HG03558 (cell line): Measurements from ENCODE around the gene MPZ.
"Not testable (repeated sequence)": the region's sequence is repeated elsewhere in the genome, so short reads cannot be mapped to it uniquely, and the experiment has no call there.

Source experiments
- ATAC-seq: cut with Tn5 transposase; IDR thresholded peaks from one replicate; pipeline ENCODE4 v1.9.1; 2021; ENCODE audit warnings: moderate number of reproducible peaks; ENCODE audit not compliant: unreplicated experiment; ENCODE audit errors: extremely low read depth

MPZ gene

GRCh38 chr1:161309868-161310267 is at the start of gene MPZ:
Gene MPZ, minus strand, starts transcription at chr1:161309968. Its CDS starts 63 bp downstream, at chr1:161309905.
- ATAC-seq, result no peak

- ATAC-seq, result no peak
These were observed 49.5 kb upstream of the MPZ start for GRCh38 chr1:161359291-161359690.

GRCh38 chr1:161357073-161357472 is 47.3 kb upstream of the MPZ start:
- no peak for ATAC-seq

GRCh38 chr1:161351482-161351881 is 41.7 kb upstream of the MPZ start:
- no peak for ATAC-seq

GRCh38 chr1:161350671-161351070 is 40.9 kb upstream of the MPZ start:
- ATAC-seq, result no peak

- ATAC-seq, result no peak
These were observed 33.1 kb upstream of the MPZ start for GRCh38 chr1:161342821-161343220.

- ATAC-seq, result no peak
These were observed 32.4 kb upstream of the MPZ start for GRCh38 chr1:161342177-161342576.

- ATAC-seq, result no peak
These were observed 26.0 kb upstream of the MPZ start for GRCh38 chr1:161335796-161336195.

GRCh38 chr1:161333166-161333565 is 23.4 kb upstream of the MPZ start:
- ATAC-seq, result no peak

- ATAC-seq, result no peak
These were observed 20.6 kb upstream of the MPZ start for GRCh38 chr1:161330346-161330745.

GRCh38 chr1:161324020-161324419 is 14.3 kb upstream of the MPZ start:
- no peak for ATAC-seq

GRCh38 chr1:161315841-161316674 is 6.3 kb upstream of the MPZ start:
- ATAC-seq, result not testable (repeated sequence)

GRCh38 chr1:161314201-161314981 is 4.6 kb upstream of the MPZ start, which contains the start of gene SDHC:
Gene SDHC, plus strand, starts transcription at chr1:161314381. Its CDS starts 25 bp downstream, at chr1:161314406.
- ATAC-seq, result no peak

- no peak for ATAC-seq
These were observed 3.9 kb upstream of the MPZ start for GRCh38 chr1:161313554-161314200.

- no peak for ATAC-seq
These were observed 1.9 kb upstream of the MPZ start for GRCh38 chr1:161311595-161312181.

- no peak for ATAC-seq
These were observed 1.7 kb downstream of the MPZ start for GRCh38 chr1:161307892-161308638.

GRCh38 chr1:161307230-161307768 is 2.5 kb downstream of the MPZ start:
- ATAC-seq, result no peak

GRCh38 chr1:161305867-161306519 is 3.8 kb downstream of the MPZ start:
- no peak for ATAC-seq
